ENCODE data around the gene IGF2BP3.
A peak's percentile ranks its signal among the peaks of the same experiment; 100 is the strongest.

IGF2BP3 gene

GRCh38 chr7:23298141-23298881 lies 172.0 kb downstream of the IGF2BP3 start:
- no peak for TF ChIP-seq CTCF (conservative IDR thresholded peaks at IDR 0.05; ENCODE audit: low read depth, low read length)
- peak; percentile 90 for DNase-seq (ENCODE audit: low read depth)
- H3K4me3 ChIP-seq (ENCODE audit: low read depth, low read length) = no peak overlapping the region

GRCh38 chr7:23295401-23295697 lies 174.9 kb downstream of the IGF2BP3 start:
- no peak for DNase-seq (ENCODE audit: low read depth)
- TF ChIP-seq CTCF (conservative IDR thresholded peaks at IDR 0.05; ENCODE audit: low read depth, low read length) = no peak
- no peak overlapping the region for H3K4me3 ChIP-seq (ENCODE audit: low read depth, low read length)

- DNase-seq (ENCODE audit: low read depth) = no peak
- no peak overlapping the region for H3K4me3 ChIP-seq (ENCODE audit: low read depth, low read length)
- TF ChIP-seq CTCF (conservative IDR thresholded peaks at IDR 0.05; ENCODE audit: low read depth, low read length) = no peak
These were observed 175.5 kb downstream of the IGF2BP3 start for GRCh38 chr7:23294549-23295400.

GRCh38 chr7:23293500-23294073 lies 176.7 kb downstream of the IGF2BP3 start:
- no peak for TF ChIP-seq CTCF (conservative IDR thresholded peaks at IDR 0.05; ENCODE audit: low read depth, low read length)
- no peak for DNase-seq (ENCODE audit: low read depth)
- no peak overlapping the region for H3K4me3 ChIP-seq (ENCODE audit: low read depth, low read length)

- no peak for TF ChIP-seq CTCF (conservative IDR thresholded peaks at IDR 0.05; ENCODE audit: low read depth, low read length)
- no peak overlapping the region for H3K4me3 ChIP-seq (ENCODE audit: low read depth, low read length)
- DNase-seq (ENCODE audit: low read depth) = no peak
These were observed 177.7 kb downstream of the IGF2BP3 start for GRCh38 chr7:23292623-23293022.

- DNase-seq (ENCODE audit: low read depth) = no peak
- H3K4me3 ChIP-seq (ENCODE audit: low read depth, low read length) = no peak overlapping the region
- TF ChIP-seq CTCF (conservative IDR thresholded peaks at IDR 0.05; ENCODE audit: low read depth, low read length) = no peak
These were observed 178.2 kb downstream of the IGF2BP3 start for GRCh38 chr7:23291957-23292560.
